HepG2 (cell line): ENCODE data around the gene MVK. TPM values are rescaled to one million over a fixed set of nuclear protein-coding genes. Genes with fewer than 3 reads are reported as not detected.

Source experiments
- ATAC-seq: fragments of 200-7000 bp; cut with Tn5 transposase; 3 replicates; pipeline ENCODE4 v1.9.1; 2020; ENCODE audit warnings: mild to moderate bottlenecking, moderate library complexity
- BruUV-seq: library from RNA; stranded (reverse); fragments of 400-500 nt; replicated peaks from 2 replicates; lab custom pipeline; 2021; lab: Mats Ljungman, UMichigan
- CTCF ChIA-PET: fragments of 300-600 bp; formaldehyde crosslinking; extraction: SDS; loops from one replicate; lab custom pipeline; 2021; ENCODE audit warnings: low total read pairs, inconsistent platforms, low intra/inter-chr PET ratio; lab: Yijun Ruan, JAX
- POLR2A ChIA-PET: fragments of 350-600 bp; sonication (Branson Sonifier 250); formaldehyde crosslinking; loops from one replicate; lab custom pipeline; 2020; ENCODE audit warnings: antibody characterized with exemption, inconsistent platforms; lab: Yijun Ruan, JAX
- DNase-seq: peaks from one replicate; pipeline ENCODE4 v3.0.0-alpha.2; 2015; ENCODE audit warnings: low spot score
- FAIRE-seq: peaks from 3 replicates; lab custom pipeline; 2011; peaks lifted over from hg19 to GRCh38; lab: Jason Lieb, UNC
- H2AFZ ChIP-seq: one replicate; pipeline ENCODE4 v1.6.1; 2011; ENCODE audit warnings: low read length, inconsistent platforms
- H3K27ac ChIP-seq: fragments of 300-600 bp; 3 replicates; pipeline ENCODE4 v1.8.0; 2011; ENCODE audit warnings: mixed run types, mild to moderate bottlenecking, mixed read lengths, low read length, inconsistent platforms; ENCODE audit not compliant: insufficient read depth; ENCODE audit errors: extremely low read length
- H3K27me3 ChIP-seq, 2 experiments: fragments of 200-600 bp in 1 of 2; 2 replicates in 1 of 2; 3 replicates in 1 of 2; pipeline versions ENCODE4 v1.6.0 to v1.8.0; 2011; ENCODE audit warnings: low read length in 2 of 2, mild to moderate bottlenecking in 2 of 2, moderate library complexity in 2 of 2, inconsistent platforms in 1 of 2; ENCODE audit not compliant: insufficient read depth in 2 of 2, control insufficient read depth in 1 of 2
- H3K36me3 ChIP-seq, 2 experiments: fragments of 200-600 bp in 1 of 2; replicated peaks in 1 of 2; 2 replicates in 1 of 2; 3 replicates in 1 of 2; pipeline versions ENCODE4 v1.5.1 to v1.8.0; 2011; ENCODE audit warnings: low read length in 2 of 2, inconsistent platforms in 1 of 2; ENCODE audit not compliant: insufficient read depth in 2 of 2, control insufficient read depth in 1 of 2
- H3K4me1 ChIP-seq: 2 replicates; pipeline ENCODE4 v1.5.1; 2012; ENCODE audit warnings: low read length, inconsistent platforms; ENCODE audit not compliant: insufficient read depth
- H3K4me2 ChIP-seq: 2 replicates; pipeline ENCODE4 v1.6.0; 2011; ENCODE audit warnings: low read depth, low read length, inconsistent platforms
- H3K4me3 ChIP-seq, 3 experiments: fragments of 200-600 bp in 1 of 3; sonication (generic), shearing (Covaris generic) in 1 of 3; replicated peaks in 1 of 3; 2 replicates each; pipeline ENCODE4 v1.5.1; 2011 to 2016; ENCODE audit warnings: low read length in 3 of 3, inconsistent platforms in 2 of 3, low read depth in 2 of 3, mild to moderate bottlenecking in 2 of 3, control low read depth in 1 of 3, mixed read lengths in 1 of 3; ENCODE audit not compliant: insufficient read depth in 1 of 3
- H3K79me2 ChIP-seq: one replicate; pipeline ENCODE4 v1.6.1; 2011; ENCODE audit warnings: low read length, inconsistent platforms; ENCODE audit not compliant: insufficient read depth
- H3K9ac ChIP-seq: 2 replicates; pipeline ENCODE4 v1.6.0; 2011; ENCODE audit warnings: mild to moderate bottlenecking, low read depth, low read length, inconsistent platforms; ENCODE audit not compliant: insufficient read depth
- H3K9me3 ChIP-seq: 2 replicates; pipeline ENCODE4 v1.5.1; 2012; ENCODE audit warnings: mild to moderate bottlenecking, low read length
- H4K20me1 ChIP-seq: 2 replicates; pipeline ENCODE4 v1.6.0; 2011; ENCODE audit warnings: inconsistent platforms, mild to moderate bottlenecking, low read length, moderate library complexity; ENCODE audit not compliant: insufficient read depth
- CHCHD3 ChIP-seq: sonication (generic); formaldehyde crosslinking; IDR thresholded peaks from 2 replicates; pipeline ENCODE4 v1.8.0; 2022; ENCODE audit warnings: mild to moderate bottlenecking, missing genetic modification reagents, moderate library complexity
- CREB1 ChIP-seq, 2 experiments: fragments of 450-650 bp in 1 of 2; IDR thresholded peaks; 2 replicates each; pipeline ENCODE4 v1.6.1; 2016 to 2017; ENCODE audit warnings: control low read depth in 1 of 2, mild to moderate bottlenecking in 1 of 2, missing compliant biosample characterization in 1 of 2, missing genetic modification characterization in 1 of 2
- NFIB ChIP-seq: sonication (generic); formaldehyde crosslinking; IDR thresholded peaks from 2 replicates; pipeline ENCODE4 v1.9.0; 2021; ENCODE audit warnings: missing genetic modification reagents, mild to moderate bottlenecking, borderline replicate concordance
- RFX1 ChIP-seq: fragments of 450-650 bp; IDR thresholded peaks from 2 replicates; pipeline ENCODE4 v1.6.1; 2017
- RFXANK ChIP-seq: IDR thresholded peaks from 2 replicates; pipeline ENCODE4 v1.6.1; 2016
- ZNF768 ChIP-seq: sonication (generic); formaldehyde crosslinking; IDR thresholded peaks from 2 replicates; pipeline ENCODE4 v1.4.0; 2020; ENCODE audit warnings: missing genetic modification reagents
- WGBS: methylation state at CpG from one replicate; pipeline ENCODE4 v1.1.6; 2017; ENCODE audit warnings: low lambda C conversion rate; 5-methylcytosine and 5-hydroxymethylcytosine counted together
- in situ Hi-C: cut with HindIII; loops from 2 replicates; pipeline ENCODE4 v1.10.0; 2017; ENCODE audit warnings: low pct_unique_long_range_greater_than_20kb; ENCODE audit not compliant: extremely low pct_ligation_motif_present
- intact Hi-C: fragments of 100-400 bp; cut with micrococcal nuclease; formaldehyde crosslinking; loops from one replicate; pipeline ENCODE4 v1.10.0; 2022; ENCODE audit not compliant: unreplicated experiment
- polyA plus RNA-seq, 8 experiments: library from polyadenylated mRNA; depleted of rRNA in 3 of 8; stranded (reverse) in 7 of 8; unstranded in 1 of 8; fragments of >200 nt; fragmentation: Illumina TruSeq in 4 of 8; extraction: Trizol in 4 of 8; gene quantifications; 2 replicates each; pipeline versions ENCODE4 v1.2.1 to v1.2.3, GENCODE V29; 2011 to 2016; ENCODE audit warnings: low read depth in 4 of 8, missing spikeins in 1 of 8, mixed read lengths in 1 of 8; ENCODE audit not compliant: insufficient read depth in 1 of 8
- total RNA-seq, 5 experiments: library from RNA; depleted of rRNA; stranded (reverse); fragments of >200 nt; fragmentation: Illumina TruSeq; extraction: Trizol; gene quantifications; 2 replicates each; pipeline ENCODE4 v1.2.3, GENCODE V29; 2016; ENCODE audit warnings: low read depth in 1 of 5

MVK gene
- total and polyA plus RNA-seq, 2 of the 13 experiments (the other 11 are each of a cell fraction or from before 2014, with no cell fraction given): 11.6 to 66.9 TPM

GRCh38 chr12:109608793-109609192, 35.2 kb downstream of the MVK start:
- no peak overlapping the region for H3K4me3 ChIP-seq
- in situ Hi-C loops: no loop called here
- no peak overlapping the region for H2AFZ ChIP-seq
- ChIA-PET CTCF (no interaction called here), POLR2A (no interaction called here)
- H3K79me2 ChIP-seq: no peaks in the 10 kb centered on the region
- TF ChIP-seq CREB1 (IDR thresholded peaks at IDR 0.05) (0 out of 2 replicates have a peak, but pooled peaks have one; percentile 5), CREB1 (CRISPR knock-in tag; IDR thresholded peaks at IDR 0.05) (no peak), CHCHD3 (CRISPR knock-in tag) (no peak)
- TF ChIP-seq, all 625 proteins: peak for 1
- H3K9me3 ChIP-seq: no peaks in the 10 kb centered on the region
- DNase-seq (no peak), ATAC-seq (no peak), FAIRE-seq (no peak)
- no peak overlapping the region for H3K4me2 ChIP-seq
- H3K27ac ChIP-seq: no peak overlapping the region
- no peak overlapping the region for H3K9ac ChIP-seq
- no peaks in the 10 kb centered on the region for H4K20me1 ChIP-seq
- WGBS: 16% methylated on average over 1 of the region's 3 CpGs
- no peaks in the 10 kb centered on the region for H3K36me3 ChIP-seq
- intact Hi-C loops: no loop called here
- H3K4me1 ChIP-seq: peaks cover 40% of the 10 kb centered on the region
- no TSS peak for BruUV-seq
- peaks cover 4 to 14% of the 10 kb centered on the region in 2 experiments; a peak in 4 of 5 replicates for H3K27me3 ChIP-seq

- no peak overlapping the region for H3K9ac ChIP-seq
- no peaks in the 10 kb centered on the region for H3K79me2 ChIP-seq
- TF ChIP-seq ZNF768 (CRISPR knock-in tag) (peak; percentile 43; the same call in 1 of the 2 replicates), RFX1 (peak; percentile 28; the same call in 1 of the 2 replicates), RFXANK (CRISPR knock-in tag) (no peak), NFIB (CRISPR knock-in tag) (0 out of 2 replicates have a peak, but pooled peaks have one; percentile 74)
- TF ChIP-seq, all 625 proteins: peak for 3
- Histone ChIP-seq H3K4me1 (peaks cover 35% of the 10 kb centered on the region), H3K27me3 (peaks cover 4 to 17% of the 10 kb centered on the region in 2 experiments; a peak in 4 of 5 replicates), H3K36me3 (no peaks in the 10 kb centered on the region), H3K4me3 (no peak overlapping the region), H2AFZ (no peak overlapping the region), H3K4me2 (no peak overlapping the region), H3K27ac (no peak overlapping the region), H3K9me3 (no peaks in the 10 kb centered on the region), H4K20me1 (no peaks in the 10 kb centered on the region)
- no peak for ATAC-seq
- CTCF ChIA-PET: no interaction called here
- POLR2A ChIA-PET: no interaction called here
- 0% methylated on average over 2 of the region's 2 CpGs for WGBS
- in situ Hi-C loops: no loop called here
- FAIRE-seq: no peak
- no TSS peak for BruUV-seq
- intact Hi-C loops: no loop called here
- no peak for DNase-seq
Observed at GRCh38 chr12:109609342-109609741, 35.7 kb downstream of the MVK start.
